HEK293T (cell line): Measurements from ENCODE around the gene FBXO45.

Experiments
- ARNT ChIP-seq: fragments of 450-650 bp; IDR thresholded peaks from 2 replicates; pipeline ENCODE4 v1.6.1; 2017; ENCODE audit warnings: mild to moderate bottlenecking
- BHLHE40 ChIP-seq: fragments of 450-650 bp; IDR thresholded peaks from 2 replicates; pipeline ENCODE4 v1.6.1; 2016; ENCODE audit warnings: mild to moderate bottlenecking, moderate library complexity, borderline replicate concordance
- CTBP1 ChIP-seq: fragments of 450-650 bp; IDR thresholded peaks from 2 replicates; pipeline ENCODE4 v1.6.1; 2016; ENCODE audit warnings: borderline replicate concordance
- FOXA1 ChIP-seq: fragments of 450-650 bp; IDR thresholded peaks from 2 replicates; pipeline ENCODE4 v1.6.1; 2016; ENCODE audit warnings: mild to moderate bottlenecking
- FOXK2 ChIP-seq: fragments of 450-650 bp; IDR thresholded peaks from 2 replicates; pipeline ENCODE4 v1.6.1; 2016; ENCODE audit warnings: mild to moderate bottlenecking
- L3MBTL2 ChIP-seq: fragments of 450-650 bp; conservative IDR thresholded peaks from 2 replicates; pipeline ENCODE4 v1.6.1; 2016; ENCODE audit warnings: mild to moderate bottlenecking
- LEF1 ChIP-seq: fragments of 450-650 bp; IDR thresholded peaks from 2 replicates; pipeline ENCODE4 v1.6.1; 2017; ENCODE audit warnings: mild to moderate bottlenecking, borderline replicate concordance
- NFRKB ChIP-seq: fragments of 450-650 bp; IDR thresholded peaks from 2 replicates; pipeline ENCODE4 v1.6.1; 2016; ENCODE audit warnings: mild to moderate bottlenecking, moderate library complexity
- PKNOX1 ChIP-seq: fragments of 450-650 bp; IDR thresholded peaks from 2 replicates; pipeline ENCODE4 v1.6.1; 2016
- SP1 ChIP-seq: fragments of 450-650 bp; IDR thresholded peaks from 2 replicates; pipeline ENCODE4 v1.6.1; 2017
- SUZ12 ChIP-seq: fragments of 450-650 bp; IDR thresholded peaks from 2 replicates; pipeline ENCODE4 v1.6.1; 2016; ENCODE audit warnings: mild to moderate bottlenecking
- TARDBP ChIP-seq: fragments of 450-650 bp; IDR thresholded peaks from 2 replicates; pipeline ENCODE4 v1.6.1; 2016

DNA sequence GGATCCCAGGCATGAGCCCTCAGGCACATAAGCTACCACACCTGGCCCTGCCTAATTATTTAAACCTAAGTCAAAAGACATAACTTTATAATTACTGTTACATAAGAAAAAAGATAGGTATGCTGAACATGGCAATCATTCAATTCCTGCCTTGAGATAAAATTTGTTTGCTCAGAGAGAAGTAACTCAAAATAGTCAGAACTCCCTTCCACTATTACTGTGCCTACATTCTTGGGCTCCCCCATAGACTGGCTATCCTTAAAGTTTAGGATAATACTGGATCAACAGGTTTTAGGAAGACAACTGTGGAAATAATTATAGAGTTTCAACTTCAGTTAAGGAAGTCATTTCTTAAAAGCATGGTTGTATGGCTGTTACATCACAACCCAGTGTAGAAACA lies 10.0 kb upstream of the FBXO45 start:
- no peak for TF ChIP-seq ARNT
- no peak for TF ChIP-seq FOXK2
- TF ChIP-seq L3MBTL2, result no peak
- TF ChIP-seq BHLHE40, result no peak
- TF ChIP-seq PKNOX1, result no peak
- no peak for TF ChIP-seq TARDBP
- TF ChIP-seq CTBP1, result no peak
- no peak for TF ChIP-seq SP1
- no peak for TF ChIP-seq SUZ12
- no peak for TF ChIP-seq LEF1
- TF ChIP-seq NFRKB, result no peak
- no peak for TF ChIP-seq FOXA1
